CD14-positive monocyte (primary cell): ENCODE results near the gene SDK1. TPM values are rescaled to one million over a fixed set of nuclear protein-coding genes. Genes with fewer than 3 reads are reported as not detected.

ENCODE experiments used
- DNase-seq, 3 donors: peaks; one replicate each; pipeline ENCODE4 v3.0.0-alpha.2; 2011 to 2022
- H2AFZ ChIP-seq: 2 replicates; pipeline ENCODE4 v1.6.0; 2012; ENCODE audit warnings: mild to moderate bottlenecking, low read depth, low read length, inconsistent platforms; ENCODE audit not compliant: insufficient read depth, poor library complexity, severe bottlenecking
- H3K27ac ChIP-seq, 2 donors: 1 replicate in 1 of 2; 2 replicates in 1 of 2; pipeline ENCODE4 v1.5.1; 2012 to 2013; ENCODE audit warnings: low read length in 2 of 2, control low read depth in 1 of 2, inconsistent platforms in 1 of 2, low read depth in 1 of 2, mild to moderate bottlenecking in 1 of 2
- H3K27me3 ChIP-seq, 2 donors: one replicate each; pipeline versions ENCODE4 v1.6.0 to v1.6.1; 2011 to 2013; ENCODE audit warnings: low read length in 2 of 2; ENCODE audit not compliant: control insufficient read depth in 2 of 2, insufficient read depth in 2 of 2
- H3K36me3 ChIP-seq, 2 donors: replicated peaks in 1 of 2; 1 replicate in 1 of 2; 2 replicates in 1 of 2; pipeline versions ENCODE4 v1.5.1 to v1.6.1; 2012 to 2013; ENCODE audit warnings: low read length in 2 of 2, control low read depth in 1 of 2, inconsistent platforms in 1 of 2, mild to moderate bottlenecking in 1 of 2; ENCODE audit not compliant: insufficient read depth in 2 of 2, control insufficient read depth in 1 of 2
- H3K4me1 ChIP-seq, 2 donors: 1 replicate in 1 of 2; 2 replicates in 1 of 2; pipeline versions ENCODE4 v1.5.1 to v1.6.1; 2012 to 2013; ENCODE audit warnings: low read length in 2 of 2, control low read depth in 1 of 2, inconsistent platforms in 1 of 2, mild to moderate bottlenecking in 1 of 2, moderate library complexity in 1 of 2; ENCODE audit not compliant: insufficient read depth in 2 of 2, control insufficient read depth in 1 of 2
- H3K4me2 ChIP-seq: replicated peaks from 2 replicates; pipeline ENCODE3; 2012; ENCODE audit warnings: low read length, moderate library complexity, mild to moderate bottlenecking; ENCODE audit not compliant: poor library complexity, severe bottlenecking; ENCODE audit errors: extremely low read depth
- H3K4me3 ChIP-seq, 3 experiments: fragments of 200-600 bp in 1 of 3; sonication (generic) in 1 of 3; replicated peaks in 1 of 3; 1 replicate in 2 of 3; 2 replicates in 1 of 3; pipeline ENCODE4 v1.5.1; 2011 to 2013; ENCODE audit warnings: low read length in 3 of 3, mild to moderate bottlenecking in 3 of 3, control low read depth in 2 of 3, low read depth in 2 of 3, inconsistent platforms in 1 of 3, moderate library complexity in 1 of 3
- H3K79me2 ChIP-seq: 2 replicates; pipeline ENCODE4 v1.6.0; 2012; ENCODE audit warnings: mild to moderate bottlenecking, control low read depth, inconsistent platforms, low read length, moderate library complexity; ENCODE audit not compliant: insufficient read depth
- H3K9ac ChIP-seq: 2 replicates; pipeline ENCODE4 v1.6.0; 2017; ENCODE audit warnings: low read length, mild to moderate bottlenecking; ENCODE audit not compliant: insufficient read depth, poor library complexity, severe bottlenecking
- H3K9me3 ChIP-seq, 2 donors: replicated peaks in 1 of 2; 1 replicate in 1 of 2; 2 replicates in 1 of 2; pipeline versions ENCODE4 v1.5.1 to v1.6.1; 2012 to 2013; ENCODE audit warnings: low read length in 2 of 2, control low read depth in 1 of 2; ENCODE audit not compliant: control insufficient read depth in 1 of 2, insufficient read depth in 1 of 2
- H4K20me1 ChIP-seq: 2 replicates; pipeline ENCODE4 v1.6.0; 2012; ENCODE audit warnings: mild to moderate bottlenecking, low read length, control low read depth, moderate library complexity; ENCODE audit not compliant: insufficient read depth
- H3K27ac Mint-ChIP-seq, 7 donors: one replicate each; pipeline ENCODE4 v1.8.0; 2020; ENCODE audit warnings: mild to moderate bottlenecking in 7 of 7, mixed read lengths in 7 of 7, moderate library complexity in 6 of 7, inconsistent platforms in 2 of 7
- H3K27me3 Mint-ChIP-seq, 3 donors: one replicate each; pipeline ENCODE4 v1.8.0; 2021 to 2022; ENCODE audit warnings: low read depth in 3 of 3, mild to moderate bottlenecking in 3 of 3, mixed read lengths in 3 of 3, moderate library complexity in 3 of 3, inconsistent platforms in 1 of 3
- H3K36me3 Mint-ChIP-seq, 2 donors: one replicate each; pipeline ENCODE4 v1.8.0; 2020; ENCODE audit warnings: mixed read lengths in 2 of 2, inconsistent platforms in 1 of 2, mild to moderate bottlenecking in 1 of 2
- H3K4me1 Mint-ChIP-seq: one replicate; pipeline ENCODE4 v1.8.0; 2020; ENCODE audit warnings: mild to moderate bottlenecking, mixed read lengths
- H3K4me3 Mint-ChIP-seq, 2 donors: one replicate each; pipeline ENCODE4 v1.8.0; 2020; ENCODE audit warnings: mild to moderate bottlenecking in 2 of 2, mixed read lengths in 2 of 2, moderate library complexity in 1 of 2
- H3K9me3 Mint-ChIP-seq, 7 donors: one replicate each; pipeline ENCODE4 v1.8.0; 2020 to 2022; ENCODE audit warnings: mixed read lengths in 7 of 7, mild to moderate bottlenecking in 6 of 7, moderate library complexity in 6 of 7, inconsistent platforms in 2 of 7
- CTCF ChIP-seq: fragments of 200-600 bp; IDR thresholded peaks from one replicate; pipeline ENCODE4 v1.8.0; 2022; ENCODE audit warnings: antibody characterized with exemption, mild to moderate bottlenecking
- WGBS: methylation state at CpG from one replicate; pipeline ENCODE4 v1.1.5; 2013; ENCODE audit warnings: missing lambda C conversion rate; ENCODE audit not compliant: insufficient coverage; 5-methylcytosine and 5-hydroxymethylcytosine counted together
- intact Hi-C, 2 donors: fragments of 100-400 bp; cut with micrococcal nuclease; formaldehyde crosslinking; loops; one replicate each; pipeline versions ENCODE4 v1.15.0 to v1.15.1; 2023
- polyA plus RNA-seq, 3 donors: library from polyadenylated mRNA; depleted of rRNA in 1 of 3; unstranded in 2 of 3; stranded (reverse) in 1 of 3; fragments of 300-500 nt in 2 of 3; fragments of >200 nt in 1 of 3; fragmentation: Illumina TruSeq in 2 of 3; gene quantifications; 1 replicate in 2 of 3; 2 replicates in 1 of 3; pipeline ENCODE4 v1.2.3, GENCODE V29; 2012 to 2021

SDK1 gene
- polyA plus RNA-seq, 3 donors: 0.01 TPM; not detected in 2

DNA sequence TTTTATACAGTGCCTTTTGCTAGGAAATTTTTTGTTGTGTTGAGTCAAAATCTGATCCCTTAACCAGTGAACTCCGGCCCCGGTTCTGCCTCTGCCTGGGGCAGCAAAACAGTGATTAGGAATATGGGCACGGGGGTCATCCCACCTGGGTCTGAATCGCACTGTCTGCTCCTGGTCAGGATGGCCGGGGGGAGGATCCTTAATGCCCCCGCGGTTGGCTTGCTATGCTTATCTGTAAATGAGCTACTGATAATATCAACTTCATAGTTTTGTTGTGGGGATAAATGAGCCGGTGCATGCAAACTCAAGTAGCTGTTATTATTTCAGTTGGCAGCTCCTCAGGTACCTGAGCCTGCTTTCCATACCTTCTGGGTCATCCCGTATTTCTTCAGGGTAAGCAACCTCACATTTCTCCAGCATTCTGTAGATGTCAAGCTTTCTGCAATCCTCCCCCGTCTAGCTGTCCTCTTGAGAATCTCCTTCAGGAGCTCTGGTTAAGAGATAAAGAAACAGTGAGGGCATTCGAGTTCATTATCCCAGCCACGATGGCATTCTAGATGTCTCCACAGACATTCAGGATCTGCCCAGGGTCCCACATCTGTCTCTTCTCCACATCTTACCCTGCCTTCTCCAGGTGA is 592.2 kb downstream of the SDK1 start:
- Mint-ChIP-seq H3K36me3 (no peaks in the 10 kb centered on the region), H3K27ac (peak overlapping the region in 1 of 7 donors; percentile 27), H3K4me1 (no peaks in the 10 kb centered on the region), H3K4me3 (no peak overlapping the region), H3K9me3 (peaks cover 0 to 9% (median 0%) of the 10 kb centered on the region in 7 donors), H3K27me3 (peaks cover 7 to 14% (median 8%) of the 10 kb centered on the region in 3 donors)
- no peak for TF ChIP-seq CTCF
- Histone ChIP-seq H3K4me1 (no peaks in the 10 kb centered on the region), H2AFZ (no peak overlapping the region), H3K36me3 (no peaks in the 10 kb centered on the region), H3K27ac (no peak overlapping the region), H3K9me3 (no peaks in the 10 kb centered on the region), H4K20me1 (no peaks in the 10 kb centered on the region), H3K79me2 (no peaks in the 10 kb centered on the region), H3K4me2 (no peak overlapping the region), H3K9ac (no peak overlapping the region), H3K27me3 (no peaks in the 10 kb centered on the region), H3K4me3 (no peak overlapping the region)
- intact Hi-C loops: no loop called here
- no peak for DNase-seq
- WGBS: 92% methylated on average over 7 of the region's 12 CpGs

DNA sequence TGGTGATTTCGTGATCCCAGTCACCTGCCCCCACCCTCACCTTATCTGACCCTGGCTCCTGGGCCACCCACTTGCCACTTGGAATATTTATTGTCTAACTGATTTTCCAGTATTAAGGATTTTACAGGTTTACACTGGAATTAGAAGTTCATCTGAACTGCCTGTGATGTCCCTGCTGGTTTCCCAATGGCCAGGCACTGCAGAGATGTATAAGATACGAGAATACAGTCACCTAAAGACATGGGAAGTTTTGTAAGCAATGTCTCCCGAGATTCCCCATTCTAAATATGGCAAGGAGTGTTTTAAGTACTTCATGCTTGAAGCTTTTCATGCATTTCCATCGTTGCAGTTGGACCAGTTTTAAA is 592.7 kb downstream of the SDK1 start:
- H3K4me1 ChIP-seq: no peaks in the 10 kb centered on the region
- intact Hi-C loops: no loop called here
- no peak for DNase-seq
- Mint-ChIP-seq H3K4me3 (no peak overlapping the region), H3K36me3 (no peaks in the 10 kb centered on the region), H3K4me1 (no peaks in the 10 kb centered on the region), H3K27ac (peak overlapping the region in 1 of 7 donors; percentile 48), H3K9me3 (peaks cover 0 to 9% (median 0%) of the 10 kb centered on the region in 7 donors), H3K27me3 (peaks cover 7 to 14% (median 8%) of the 10 kb centered on the region in 3 donors)
- H3K9ac ChIP-seq: no peak overlapping the region
- TF ChIP-seq CTCF: no peak
- no peak overlapping the region for H3K4me2 ChIP-seq
- no peak overlapping the region for H3K27ac ChIP-seq
- H3K79me2 ChIP-seq: no peaks in the 10 kb centered on the region
- no peaks in the 10 kb centered on the region for H3K9me3 ChIP-seq
- no peaks in the 10 kb centered on the region for H3K27me3 ChIP-seq
- H2AFZ ChIP-seq: no peak overlapping the region
- no peaks in the 10 kb centered on the region for H4K20me1 ChIP-seq
- WGBS: 86% methylated on average over 1 of the region's 4 CpGs
- no peaks in the 10 kb centered on the region for H3K36me3 ChIP-seq
- H3K4me3 ChIP-seq: no peak overlapping the region
